GM21619 (cell line): ENCODE results near the gene TNS1.

Experiments
- ATAC-seq: cut with Tn5 transposase; IDR thresholded peaks from one replicate; pipeline ENCODE4 v1.9.1; 2021; ENCODE audit not compliant: unreplicated experiment

Gene TNS1

DNA sequence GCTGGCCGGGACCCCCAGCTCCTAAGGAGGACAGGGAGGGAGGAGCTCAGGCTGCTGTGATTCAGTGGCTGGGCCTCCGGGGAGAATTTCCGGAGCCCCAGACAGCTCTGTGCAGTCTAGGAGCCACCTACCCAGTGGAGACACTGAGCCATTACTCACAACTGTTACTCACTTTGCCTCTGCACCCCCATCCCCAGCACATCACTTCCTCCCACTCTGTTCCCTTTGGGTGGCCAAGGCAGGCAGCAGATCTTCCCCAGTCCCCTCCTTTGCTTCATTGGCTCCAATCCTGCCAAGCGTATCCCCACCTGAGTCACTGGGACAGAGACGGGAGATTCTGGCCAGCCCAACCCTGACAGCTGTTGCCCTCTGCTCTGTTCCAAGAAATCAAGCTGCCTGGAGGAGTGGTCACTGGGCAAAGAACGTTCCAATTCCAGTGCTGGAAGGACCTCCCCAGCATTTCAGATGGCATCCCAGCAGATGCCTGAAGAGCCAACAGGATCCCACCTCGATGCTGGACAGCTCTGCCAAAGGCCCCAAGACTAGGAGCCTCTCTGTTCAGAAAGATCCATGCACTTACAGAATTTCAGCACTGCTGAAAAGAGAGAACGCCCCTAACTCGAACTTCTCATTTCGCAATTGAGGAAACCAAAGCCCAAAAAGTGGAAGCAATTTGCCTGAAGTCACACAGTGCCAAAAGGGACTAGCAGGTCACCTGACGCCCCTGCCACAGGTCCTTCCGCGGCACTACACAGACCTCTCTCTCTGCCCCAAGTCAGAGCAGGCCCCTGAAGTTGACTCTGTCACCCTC lies 68.3 kb downstream of the TNS1 start:
- ATAC-seq, result no peak

DNA sequence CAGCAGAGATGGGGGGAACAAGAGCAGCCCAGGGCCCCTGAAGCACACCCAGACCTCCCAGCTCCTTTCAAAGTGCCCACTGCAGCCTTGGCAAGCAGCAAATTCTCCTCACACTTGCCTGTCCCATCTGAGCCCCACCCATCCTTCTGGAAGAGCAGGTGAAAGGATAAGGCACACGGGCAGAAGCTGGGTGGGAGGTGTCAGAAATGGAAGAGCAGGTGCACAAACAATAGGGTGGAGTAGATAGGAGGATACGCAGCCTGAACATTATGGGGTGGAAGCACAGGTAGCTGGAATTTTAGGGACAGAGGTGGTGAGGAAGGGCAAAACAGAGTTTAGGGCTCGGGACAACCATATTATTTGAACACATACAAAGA lies 69.2 kb downstream of the TNS1 start:
- no peak for ATAC-seq

DNA sequence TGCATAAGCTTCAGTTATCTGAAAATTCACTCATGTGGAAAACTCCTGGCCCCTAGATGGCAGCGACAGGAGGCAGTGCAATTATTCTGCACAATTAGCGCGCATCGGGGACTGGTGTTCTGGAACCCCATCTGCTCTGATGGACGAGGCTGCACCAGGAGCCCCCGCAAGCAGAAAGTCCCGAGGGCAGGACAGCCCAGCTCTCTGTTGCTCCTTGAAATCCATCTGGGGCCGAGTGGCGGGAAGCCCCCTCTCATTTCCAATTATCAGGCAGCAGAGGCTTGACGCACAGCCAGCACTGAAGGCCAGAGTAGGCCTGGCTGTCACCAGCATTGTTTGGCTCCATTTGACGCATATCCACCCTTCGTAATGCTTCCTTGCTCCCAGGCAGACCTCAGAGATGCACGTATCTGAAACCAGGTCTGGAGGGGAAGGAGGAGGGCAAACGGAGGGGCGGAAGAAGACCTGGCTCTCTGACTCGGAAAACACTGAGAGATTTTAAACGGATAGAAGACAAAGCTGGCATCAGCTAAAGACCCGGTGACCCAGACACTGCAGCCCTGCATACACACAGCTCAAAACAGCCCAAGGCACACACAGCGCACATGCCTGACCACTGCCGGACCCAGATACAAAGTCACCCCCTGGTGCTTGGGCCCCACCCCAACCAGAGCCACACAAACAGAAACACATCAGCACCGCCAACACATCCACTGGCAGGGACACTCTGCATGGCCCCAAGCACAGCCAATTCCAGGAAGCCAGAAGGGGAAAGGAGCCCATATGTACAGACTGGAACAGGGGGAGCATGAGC lies 69.8 kb downstream of the TNS1 start:
- ATAC-seq, result no peak

DNA sequence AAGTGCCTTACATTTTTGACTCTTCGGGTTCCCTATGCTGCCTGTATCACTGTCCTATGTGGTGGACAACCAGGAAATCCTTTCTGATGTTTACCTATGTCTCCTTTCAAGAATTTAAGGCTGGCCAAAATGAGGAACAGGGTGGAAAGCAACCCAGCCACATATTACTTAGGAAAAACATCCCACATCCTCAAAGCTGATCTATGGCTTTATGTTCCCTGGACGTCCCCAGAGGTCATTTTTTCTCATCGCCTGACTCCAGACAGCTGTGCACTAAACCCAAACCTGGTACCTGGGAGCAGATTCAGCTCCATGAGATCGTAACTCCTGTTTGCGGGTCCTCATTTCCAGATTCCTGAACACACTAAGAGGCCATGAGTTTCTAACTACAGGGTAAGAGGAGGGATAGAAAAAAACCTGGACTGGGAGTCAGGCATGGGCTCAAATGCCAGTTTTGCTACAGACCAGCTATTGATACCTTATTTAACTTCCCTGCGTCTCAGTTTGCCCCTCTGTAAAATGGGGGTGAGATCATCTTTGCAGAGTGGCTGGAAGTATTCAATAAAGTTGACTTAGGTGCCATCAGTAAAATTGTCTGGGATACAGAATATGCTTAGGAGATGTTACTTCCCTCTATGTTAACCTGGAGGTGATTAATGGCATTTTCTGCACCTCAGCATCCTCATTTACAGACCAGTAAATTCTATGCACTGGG lies 70.8 kb downstream of the TNS1 start:
- no peak for ATAC-seq

DNA sequence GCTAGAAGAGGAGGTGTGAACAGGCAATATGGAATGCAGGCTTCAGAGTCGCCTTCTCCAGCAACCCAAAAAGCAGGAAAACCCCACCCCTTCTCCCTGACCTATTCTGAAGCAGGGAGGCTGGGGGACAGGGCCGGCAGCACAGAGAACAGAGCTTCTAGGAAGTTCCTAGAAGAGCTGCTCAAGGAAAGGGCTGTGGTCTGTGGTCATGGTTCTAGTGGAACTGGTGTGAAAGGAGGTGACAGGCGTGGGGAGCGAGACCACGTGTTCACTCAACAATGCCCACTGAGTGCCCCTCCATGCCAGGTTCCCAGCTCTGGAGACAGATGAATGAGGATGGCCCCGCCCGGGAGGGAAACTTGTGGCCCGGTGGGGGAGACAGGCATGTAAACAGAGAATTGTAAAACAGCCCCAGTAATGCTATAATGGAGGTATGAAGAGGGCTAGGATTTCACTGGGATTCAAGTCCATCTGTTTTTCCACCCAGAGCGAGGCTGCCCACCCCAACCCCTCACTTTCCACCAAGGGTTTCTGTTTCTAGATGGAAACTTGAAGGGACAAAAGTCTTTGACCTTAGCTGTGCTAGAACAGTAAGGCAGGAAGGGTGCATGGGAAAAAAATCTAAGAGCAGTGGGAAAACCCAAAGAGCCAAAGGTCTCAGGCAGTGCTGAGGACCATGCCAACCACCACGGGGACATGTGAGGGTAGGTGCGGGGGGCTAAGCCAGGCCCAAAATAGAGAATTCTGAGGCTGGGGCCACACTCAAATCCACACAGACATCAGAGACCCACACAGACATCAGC lies 71.8 kb downstream of the TNS1 start:
- no peak for ATAC-seq

DNA sequence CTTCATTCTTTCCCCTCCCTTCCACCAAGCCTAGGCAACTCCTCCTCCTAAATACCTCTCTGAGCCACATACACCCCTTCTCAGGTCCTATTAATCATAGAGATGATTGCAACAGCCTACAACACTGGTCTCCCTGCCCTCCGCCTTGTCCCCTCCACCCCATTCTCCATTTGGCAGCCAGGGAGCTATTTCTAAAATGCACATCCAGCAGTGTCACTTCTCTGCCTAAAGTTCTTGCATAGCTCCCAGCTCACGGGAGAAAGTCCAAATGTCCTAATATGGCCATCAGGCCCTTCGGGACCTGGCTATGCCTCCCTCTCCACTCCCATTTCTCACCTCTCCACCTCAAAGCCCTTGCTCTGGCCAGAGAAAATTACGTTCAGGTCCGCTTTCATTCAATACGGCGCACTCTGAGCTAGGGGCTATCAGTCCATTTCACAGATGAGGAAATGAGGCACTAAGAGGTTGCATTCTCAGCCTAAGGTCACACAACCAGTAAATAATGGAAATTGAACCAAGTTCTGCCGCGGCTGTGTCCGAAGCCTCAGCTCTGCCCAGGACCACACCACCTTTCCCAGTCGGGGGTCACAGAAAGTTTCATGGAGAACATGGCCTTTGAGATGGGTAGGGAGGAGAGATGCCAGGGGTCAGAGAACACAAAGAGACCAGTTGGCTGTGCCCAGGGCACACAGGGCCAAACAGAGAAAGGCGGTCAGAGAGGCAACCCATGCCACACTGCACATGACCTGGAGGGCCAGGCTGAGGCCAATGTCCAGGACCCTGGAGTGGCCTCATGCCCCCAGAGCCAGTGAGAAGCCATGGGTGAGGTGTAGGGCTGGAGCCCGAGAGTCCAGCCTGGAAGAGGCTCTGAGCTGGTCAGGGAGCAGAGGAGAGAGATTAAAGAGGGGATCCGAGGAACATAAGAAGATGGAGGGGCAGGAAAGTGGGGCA lies 72.8 kb downstream of the TNS1 start:
- no peak for ATAC-seq

DNA sequence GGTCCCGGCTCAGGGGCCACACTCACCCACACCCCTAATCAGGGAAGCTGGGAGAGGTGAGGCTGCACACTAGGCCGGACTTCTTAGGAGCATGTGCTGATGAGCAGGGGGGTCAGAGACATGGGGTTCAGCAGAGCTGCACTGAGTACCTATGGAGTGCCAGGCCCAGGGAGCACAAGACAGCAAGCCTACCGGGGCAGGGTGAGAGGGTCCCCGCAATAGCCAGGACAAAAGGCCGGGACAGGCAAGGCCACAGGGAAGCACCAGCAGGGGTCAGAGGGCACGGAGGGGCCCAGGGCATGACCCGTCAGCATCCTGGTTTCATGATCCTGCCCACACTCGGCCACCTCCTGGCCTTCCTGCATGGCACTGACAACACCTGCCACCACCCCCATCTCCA lies 73.5 kb downstream of the TNS1 start:
- ATAC-seq, result no peak

DNA sequence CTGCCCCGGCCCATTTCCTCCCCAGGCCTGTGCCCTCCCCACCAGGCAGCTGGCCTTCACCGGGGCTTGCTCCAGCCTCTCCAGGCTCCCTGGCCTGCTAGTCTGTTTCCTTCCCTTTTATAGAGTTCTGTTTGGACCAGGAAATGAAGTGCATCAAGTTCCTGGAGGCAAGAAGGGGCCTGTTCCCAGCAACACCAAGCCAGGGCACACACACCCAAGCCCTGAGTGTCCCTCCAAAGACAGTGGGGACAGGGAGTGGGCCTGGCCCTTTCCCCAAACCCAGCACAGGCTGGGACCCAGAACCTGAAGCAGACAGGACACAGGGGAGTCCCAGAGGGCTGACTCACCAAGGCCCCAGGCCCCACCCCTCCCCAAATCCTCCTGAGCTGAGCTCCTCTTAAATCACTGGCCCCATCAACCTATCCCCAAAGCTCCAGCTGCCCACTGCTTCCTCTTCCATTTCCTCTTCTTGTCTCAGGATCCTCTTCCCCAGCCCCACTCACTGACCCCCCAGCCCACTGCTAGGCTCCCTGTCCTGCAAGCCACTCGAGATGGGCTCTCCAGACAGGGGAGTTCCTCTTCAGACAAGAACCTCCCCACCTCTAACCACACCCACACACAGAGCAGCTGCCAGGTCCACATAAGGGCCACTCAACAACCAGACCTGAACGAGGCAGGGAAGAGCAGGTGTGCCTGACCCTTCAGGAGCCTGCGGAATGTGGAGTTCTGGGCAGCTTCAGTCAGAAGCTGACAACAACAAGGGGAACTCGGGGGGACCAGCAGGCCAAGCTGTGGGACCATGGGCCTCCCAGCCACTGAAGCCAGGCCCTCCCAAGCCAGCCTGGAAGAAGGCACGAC lies 74.2 kb downstream of the TNS1 start:
- no peak for ATAC-seq

DNA sequence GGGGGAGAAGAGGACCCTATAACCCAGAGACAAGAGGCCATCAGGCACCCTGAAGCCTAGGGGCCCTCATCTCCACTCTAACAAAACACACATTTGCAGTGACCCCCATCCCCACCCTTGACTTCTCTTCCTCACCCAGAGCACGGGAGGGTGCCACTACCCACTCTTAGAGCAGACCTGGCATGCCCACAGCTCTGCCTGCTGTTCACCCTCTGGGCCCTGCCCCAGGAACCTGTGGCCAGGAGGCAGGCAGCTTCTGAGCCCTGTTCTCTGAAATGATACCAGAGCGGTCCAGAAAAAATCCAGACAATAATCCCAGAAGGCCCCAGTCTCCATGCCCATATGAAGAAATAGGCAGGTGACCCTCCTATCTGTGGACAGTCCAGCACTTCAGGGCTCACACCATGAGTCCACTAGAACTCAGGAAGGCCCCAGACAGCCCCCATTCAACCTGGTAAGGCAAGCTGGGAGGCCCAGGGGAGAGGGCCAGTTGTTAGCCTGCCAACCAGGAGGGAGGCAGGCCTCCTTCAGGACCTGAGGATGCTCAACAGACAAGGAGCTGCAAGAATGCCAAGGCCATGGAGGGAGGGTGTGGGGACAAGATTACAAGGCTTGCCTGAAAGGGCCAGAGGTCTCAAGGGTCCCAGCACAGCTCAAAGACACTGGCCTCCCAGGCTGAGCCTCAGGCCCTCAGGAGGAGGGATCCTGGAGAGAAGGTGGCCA lies 75.0 kb downstream of the TNS1 start:
- no peak for ATAC-seq

DNA sequence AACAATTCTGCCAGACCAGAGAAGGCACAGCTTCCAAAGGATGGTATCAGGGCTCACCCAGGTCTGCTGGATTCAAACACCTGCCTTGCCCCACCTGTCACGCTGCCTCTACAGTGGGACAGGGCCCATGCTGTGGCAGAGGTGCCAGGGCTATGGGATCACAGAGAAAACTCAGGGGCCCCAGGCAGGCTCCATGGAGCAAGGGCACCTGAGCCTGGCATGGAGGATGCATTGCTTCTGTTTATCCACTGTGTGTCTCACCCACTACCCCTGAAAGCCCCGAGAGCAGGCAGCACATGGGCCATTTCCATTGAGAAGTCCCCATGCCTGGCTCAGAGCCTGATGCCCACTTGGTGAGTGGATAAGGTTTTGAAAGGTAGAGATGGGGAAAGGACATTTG lies 76.0 kb downstream of the TNS1 start:
- ATAC-seq, result no peak

DNA sequence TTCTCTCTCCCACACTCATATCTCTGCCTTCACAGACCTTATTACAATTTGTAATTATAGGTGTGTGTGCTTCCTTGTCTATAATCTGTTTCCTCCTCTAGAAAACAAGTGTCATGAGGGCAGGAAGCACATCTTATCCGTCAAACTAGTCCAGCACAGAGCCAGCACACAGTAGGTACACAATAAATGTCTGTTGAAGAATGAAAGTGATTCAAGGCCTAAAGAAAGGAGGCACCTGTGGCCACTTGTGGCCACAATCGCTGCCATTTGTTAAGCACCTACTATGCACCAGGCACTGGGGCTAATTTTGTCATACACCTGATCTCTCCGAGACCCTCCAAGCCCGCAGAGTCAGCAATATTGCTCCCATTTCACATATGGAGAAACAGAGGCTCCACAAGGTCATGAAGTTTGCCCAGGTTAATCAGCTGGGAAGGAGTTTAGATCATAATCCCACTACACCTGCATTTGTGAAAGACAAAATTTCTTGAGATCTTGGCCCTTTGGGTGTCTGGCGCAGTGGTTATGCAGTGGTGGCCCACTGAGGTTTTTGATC lies 78.4 kb downstream of the TNS1 start:
- no peak for ATAC-seq

DNA sequence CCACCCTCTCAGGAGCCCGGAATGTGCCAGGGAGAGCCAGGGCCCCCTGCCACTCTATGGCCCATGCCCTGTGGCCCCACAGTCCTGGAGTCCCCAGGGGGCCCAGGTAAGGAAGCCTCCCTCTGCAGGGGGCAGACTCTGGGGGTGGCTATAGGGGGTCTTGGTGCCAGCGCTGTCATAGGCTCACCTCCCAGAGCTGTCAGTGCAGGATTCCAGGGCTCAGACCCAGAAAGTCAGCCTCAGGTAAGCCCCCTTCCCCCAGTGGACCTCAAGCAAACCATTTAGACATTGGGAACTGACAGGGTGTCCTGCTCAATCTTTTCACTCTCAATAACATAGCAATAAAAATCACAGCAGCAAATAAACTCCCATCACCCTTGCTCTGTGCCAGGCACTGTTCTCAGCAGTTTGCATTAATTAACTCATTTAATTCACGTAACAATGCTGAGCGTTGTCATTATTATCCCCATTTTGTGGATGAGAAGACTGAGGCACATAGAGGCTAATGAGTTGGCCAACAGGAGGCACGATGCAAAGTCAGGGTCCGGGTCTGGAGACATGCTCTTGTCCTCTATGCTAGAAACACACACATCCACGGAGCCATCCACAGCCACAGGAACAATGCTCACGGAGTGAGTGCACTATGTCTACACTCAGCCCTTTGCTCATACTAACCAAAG lies 79.6 kb downstream of the TNS1 start:
- no peak for ATAC-seq

DNA sequence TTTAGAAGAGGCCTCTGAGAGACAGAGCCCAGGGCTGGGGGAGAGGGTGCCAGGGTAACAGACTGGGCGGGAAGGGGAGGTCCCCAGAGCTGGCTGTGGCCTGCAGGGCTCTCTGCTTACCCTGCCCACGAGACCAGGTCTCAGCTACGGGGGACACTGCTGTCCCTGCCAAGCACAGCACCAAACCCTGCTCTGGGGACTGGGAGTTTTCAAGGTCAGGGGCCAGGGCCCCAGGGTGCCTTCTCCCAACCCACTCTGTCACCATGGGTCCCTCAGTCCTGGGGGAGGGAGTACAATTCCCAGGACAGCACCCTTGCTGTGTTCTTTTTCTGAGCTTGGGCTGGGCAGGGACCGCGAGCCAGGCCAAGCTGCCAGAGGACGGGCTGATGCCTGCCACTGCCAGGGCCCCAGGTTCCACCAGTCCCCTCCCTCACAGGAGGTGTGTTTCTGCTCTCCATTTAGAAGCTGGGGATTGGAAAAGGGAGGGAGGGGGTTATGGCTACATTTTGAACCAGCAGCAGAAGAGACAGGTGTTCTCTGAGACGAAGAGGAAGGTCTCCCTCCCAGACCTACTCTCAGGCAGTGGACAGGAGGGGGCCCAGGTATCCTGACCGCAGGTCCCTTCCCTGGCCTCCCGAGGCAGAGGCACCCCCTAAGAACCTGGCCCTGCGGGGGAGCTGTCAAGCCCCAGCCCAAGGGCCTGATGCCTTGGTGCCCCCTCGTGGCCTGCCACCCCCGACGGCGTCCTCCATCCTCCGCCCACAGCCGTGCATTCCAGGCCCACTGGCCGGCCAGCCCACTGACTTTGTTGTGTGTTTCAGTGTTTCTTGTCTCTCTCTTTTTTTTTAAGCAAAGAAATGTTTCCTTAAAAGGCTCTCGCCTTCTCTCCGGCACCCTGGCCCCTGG lies 80.4 kb downstream of the TNS1 start:
- no peak for ATAC-seq

DNA sequence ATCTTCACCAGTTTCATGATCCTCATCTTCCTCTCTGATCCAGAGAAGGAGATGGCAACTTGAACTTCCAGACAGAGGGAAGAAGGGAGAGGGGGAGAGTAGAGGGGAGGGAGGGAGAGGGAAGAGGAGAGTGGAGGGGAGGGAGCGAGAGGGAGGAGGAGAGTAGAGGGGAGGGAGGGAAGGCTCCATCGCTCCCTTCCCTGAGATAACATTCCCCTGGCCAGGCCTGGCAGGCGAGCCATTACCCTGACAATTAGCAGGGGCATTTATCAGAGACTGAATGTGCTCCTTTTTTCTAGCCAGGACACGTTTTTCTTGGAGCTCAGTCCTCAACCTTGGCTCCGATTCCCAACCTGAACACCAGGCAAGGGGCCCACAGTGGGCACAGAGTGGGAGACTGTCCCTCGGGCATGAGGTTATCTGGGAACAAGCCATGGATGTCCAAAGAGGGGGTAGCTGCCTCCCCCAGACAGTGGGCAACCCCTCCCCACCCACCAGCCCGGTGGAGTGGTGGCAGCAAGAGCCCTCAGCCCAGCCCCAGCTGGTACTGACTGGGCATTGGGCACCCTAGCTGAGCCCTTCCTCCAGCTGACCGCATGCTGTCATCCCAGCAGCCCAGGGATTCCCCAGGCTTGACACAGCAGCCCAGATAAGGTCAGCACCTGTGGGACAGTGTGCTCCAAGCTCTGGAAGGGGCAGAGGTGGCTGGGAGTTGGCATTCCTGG lies 81.8 kb downstream of the TNS1 start:
- no peak for ATAC-seq

DNA sequence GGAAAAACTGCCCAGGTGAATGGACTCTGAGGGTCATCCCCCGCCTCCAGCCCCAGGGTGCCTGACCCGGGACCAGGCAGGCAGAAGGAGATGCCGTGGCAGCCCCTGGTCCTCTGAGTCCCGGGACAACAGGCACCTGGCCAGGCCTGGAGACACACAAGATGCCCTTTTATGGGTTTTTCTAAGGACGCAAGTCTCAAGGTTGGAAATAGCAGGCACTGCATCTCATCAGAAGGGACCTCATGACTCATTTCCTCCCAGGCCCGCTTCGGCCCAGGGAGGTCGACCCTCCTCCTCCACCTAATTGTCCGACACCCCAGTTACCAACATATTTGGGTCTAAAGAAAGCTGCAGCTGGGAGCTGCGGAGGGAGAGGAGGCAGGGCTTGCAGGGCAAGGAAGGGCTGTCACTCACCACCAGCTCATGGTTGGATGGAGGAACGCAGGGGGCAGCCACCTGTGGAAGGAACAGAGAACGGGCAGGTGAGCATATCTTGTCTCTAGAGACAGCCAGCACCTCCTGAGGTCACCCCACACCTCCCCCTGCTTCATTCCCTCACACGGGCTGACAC lies 82.9 kb downstream of the TNS1 start:
- ATAC-seq, result no peak
